Stimulated activated CD4-positive, alpha-beta T cell treated with anti-CD3 and anti-CD28 coated beads, Interleukin-2, amount 100 ng/mL, for 48 hours (primary cell): ENCODE measurements around the gene SAAL1.

Experiments used
- DNase-seq, 2 donors: peaks; one replicate each; pipeline ENCODE4 v3.0.0-alpha.2; 2020

Gene SAAL1

DNA sequence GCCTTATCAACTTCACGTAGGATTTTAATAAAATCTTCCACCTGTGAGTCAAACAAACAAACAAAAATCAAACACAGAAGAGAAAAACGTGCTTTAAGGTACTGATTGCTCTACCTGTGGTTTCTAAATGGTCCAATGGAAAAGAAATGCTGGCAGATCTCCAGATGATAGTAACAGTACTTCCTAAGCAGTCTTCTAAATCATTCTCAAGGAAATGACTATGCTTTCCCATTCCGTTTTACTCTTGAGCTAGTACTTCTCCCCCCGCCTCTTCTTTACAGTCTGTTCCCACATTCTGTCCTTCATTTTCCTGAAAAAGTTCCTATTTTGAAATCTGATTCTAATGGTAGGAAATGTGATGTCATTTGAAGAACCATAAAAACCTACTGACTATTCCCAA is 25.4 kb downstream of the SAAL1 start:
- no peak for DNase-seq

- no peak for DNase-seq
These were observed 27.0 kb downstream of the SAAL1 start for GRCh38 chr11:18078909-18079308.

- DNase-seq, result no peak
These were observed 30.4 kb downstream of the SAAL1 start for GRCh38 chr11:18075444-18075843.

GRCh38 chr11:18071098-18071705 is 34.7 kb downstream of the SAAL1 start:
- no peak for DNase-seq

DNA sequence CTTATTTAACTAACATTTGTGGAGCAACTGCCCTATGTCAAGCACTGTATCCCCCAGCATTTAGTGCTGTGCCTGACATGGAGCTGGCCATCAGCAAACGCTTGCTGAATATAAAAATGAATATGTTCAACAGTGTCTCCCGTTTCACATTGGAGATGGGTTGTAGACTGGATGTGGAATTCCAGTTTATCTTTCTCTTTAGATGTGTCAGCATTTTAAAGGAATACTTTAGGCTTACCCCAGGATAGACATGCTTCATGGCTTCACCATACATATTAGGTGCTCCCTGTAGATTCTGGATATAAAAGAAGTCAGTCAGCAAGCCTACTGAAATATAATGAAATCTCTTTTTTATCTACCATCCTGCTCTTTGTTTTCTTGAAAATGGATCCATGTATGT is 38.5 kb downstream of the SAAL1 start:
- DNase-seq, result no peak

DNA sequence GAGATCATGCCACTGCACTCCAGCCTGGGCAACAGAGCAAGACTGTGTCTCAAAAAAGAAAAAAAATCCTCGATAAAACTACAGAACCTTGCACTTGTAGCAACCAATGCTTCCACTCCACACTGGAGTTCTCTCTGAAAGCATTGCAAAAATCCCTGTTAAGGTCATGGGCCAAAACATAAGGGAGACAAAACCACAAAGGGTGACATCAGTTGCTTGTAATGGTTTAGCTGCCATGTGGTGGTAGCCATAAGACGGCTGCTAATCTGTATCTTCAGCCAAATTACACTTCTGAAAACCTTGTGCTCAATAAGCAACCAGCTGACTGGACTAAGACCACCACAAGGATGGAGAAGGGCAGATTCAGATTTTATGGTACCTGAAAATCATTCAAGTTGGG is 39.3 kb downstream of the SAAL1 start:
- DNase-seq, result no peak

DNA sequence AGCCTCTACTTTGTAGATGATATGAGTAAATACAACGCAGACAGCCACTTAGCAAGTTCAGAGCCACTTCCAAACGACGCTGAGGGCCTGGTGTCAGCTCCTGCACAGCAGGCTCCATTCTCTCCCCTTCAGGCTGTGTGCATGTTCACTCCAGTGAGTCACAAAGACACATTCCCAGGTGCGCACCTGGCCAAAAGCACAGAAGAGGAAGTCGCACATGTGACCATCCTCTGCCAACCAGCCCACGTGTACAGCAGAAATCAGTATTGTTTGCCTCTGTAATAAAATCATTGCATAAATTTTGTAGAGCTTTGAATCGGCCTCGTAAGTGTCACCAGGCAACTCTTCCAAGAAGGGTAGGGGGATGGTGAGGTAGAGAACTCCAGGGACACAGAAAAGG is 40.3 kb downstream of the SAAL1 start:
- no peak for DNase-seq

- DNase-seq, result no peak
These were observed 41.3 kb downstream of the SAAL1 start for GRCh38 chr11:18064450-18065054.

GRCh38 chr11:18063862-18064434 is 41.9 kb downstream of the SAAL1 start:
- DNase-seq, result no peak

- DNase-seq, result no peak
These were observed 42.8 kb downstream of the SAAL1 start for GRCh38 chr11:18063125-18063524.

DNA sequence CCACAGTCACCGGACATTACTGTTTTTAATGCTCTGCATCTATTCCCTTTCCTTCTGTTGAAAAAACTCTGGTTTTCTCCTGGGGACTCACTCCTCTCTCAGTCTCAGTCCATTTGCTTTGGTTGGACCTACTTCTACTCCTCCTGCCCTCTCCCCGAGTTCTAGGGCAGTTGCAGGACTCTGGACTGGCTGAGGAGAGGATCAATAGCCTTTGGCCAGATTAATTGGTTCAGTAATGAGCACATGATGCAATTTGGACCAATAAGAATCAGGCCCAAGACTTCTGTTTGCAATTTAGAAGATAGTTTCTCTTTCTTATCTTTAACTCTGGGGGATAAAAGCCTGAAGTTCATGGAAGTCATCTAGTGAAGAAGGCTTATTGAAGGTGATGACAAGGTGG is 44.5 kb downstream of the SAAL1 start:
- DNase-seq, result no peak

- no peak for DNase-seq
These were observed 49.2 kb downstream of the SAAL1 start for GRCh38 chr11:18056561-18057181.

DNA sequence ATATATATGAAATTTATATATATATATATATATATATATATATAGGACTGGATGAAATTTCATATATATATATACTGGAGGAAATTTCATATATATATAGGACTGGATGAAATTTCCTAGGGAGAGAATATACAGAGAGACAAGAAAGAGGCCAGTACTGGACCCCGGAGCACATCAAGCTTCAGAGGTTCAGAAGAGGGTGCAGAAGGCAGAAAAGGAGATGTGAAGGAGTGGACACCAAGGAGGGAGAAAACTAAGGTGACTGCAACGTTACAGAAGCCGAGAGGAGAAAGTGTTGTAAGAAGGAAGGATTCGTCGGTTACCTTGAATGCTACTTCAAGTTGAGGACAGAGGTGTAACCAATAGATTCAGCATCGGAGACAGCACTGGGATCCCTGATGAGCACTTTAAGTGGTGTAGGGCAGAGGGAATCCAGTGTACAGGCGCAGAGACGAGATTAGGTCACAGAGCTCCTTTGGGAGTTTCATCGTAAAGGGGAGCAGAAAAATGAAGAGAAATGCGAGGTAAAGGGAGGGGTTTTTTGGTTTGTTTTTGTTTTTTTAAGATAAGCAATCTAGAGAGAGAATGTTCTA is 51.3 kb downstream of the SAAL1 start:
- DNase-seq, result no peak

- DNase-seq, result no peak
These were observed 55.0 kb downstream of the SAAL1 start for GRCh38 chr11:18050848-18051247.

DNA sequence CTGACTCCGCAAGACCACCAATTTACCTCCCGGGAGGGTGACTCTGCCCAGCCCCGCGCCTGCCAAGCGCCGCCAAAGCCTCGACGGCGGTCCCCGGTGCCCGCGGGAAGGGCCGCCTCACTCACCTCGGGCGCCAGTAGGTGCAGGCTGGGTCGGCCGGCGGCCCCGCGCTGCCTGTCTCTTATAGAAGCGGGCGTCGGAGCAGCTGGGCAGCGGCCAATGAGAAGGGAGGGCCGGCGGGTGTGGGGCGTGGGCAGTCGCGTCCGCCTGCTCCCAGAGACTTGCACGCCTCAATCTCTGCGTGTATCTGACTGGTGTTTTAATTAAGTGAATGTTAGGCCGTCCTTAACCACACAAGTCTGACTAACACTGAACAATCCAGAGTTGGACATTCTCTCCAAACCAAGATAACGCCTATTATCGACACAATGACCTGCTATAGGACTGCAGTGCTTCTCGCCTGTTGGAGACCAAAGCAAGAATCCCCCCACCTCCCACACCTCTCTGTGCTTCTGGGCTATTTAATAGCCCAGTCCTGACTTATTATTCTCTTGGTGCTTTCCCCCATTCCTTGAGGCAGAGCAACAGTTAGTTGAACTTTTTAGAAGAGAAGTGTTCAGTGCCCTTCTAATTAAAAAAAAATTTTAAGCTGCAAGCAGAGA is 59.6 kb downstream of the SAAL1 start, which contains the start of gene TPH1:
TSS of gene TPH1 (minus strand) at position 154 of the 662 bp plus-strand sequence. CDS start 5,507 bp downstream, outside the sequence.
- no peak for DNase-seq

DNA sequence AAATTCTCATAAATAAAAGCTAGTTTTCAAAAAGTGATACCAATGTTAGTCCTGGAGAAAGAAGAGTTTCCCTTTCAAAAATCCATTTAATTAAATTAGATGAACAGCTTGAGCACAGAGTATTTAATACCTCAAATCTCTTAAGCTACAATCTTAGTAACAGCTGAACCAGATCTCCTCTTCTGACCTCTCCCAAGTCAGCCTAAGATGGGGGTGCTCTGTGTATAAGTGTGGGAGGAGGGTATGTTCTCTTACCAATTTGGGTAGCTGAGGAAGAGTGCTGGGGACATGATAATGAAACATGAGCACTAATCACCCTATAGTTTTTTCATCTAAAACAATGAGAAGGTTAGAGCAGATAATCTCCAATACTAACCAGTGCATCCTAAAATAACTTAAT is 69.4 kb downstream of the SAAL1 start:
- DNase-seq, result no peak
